Measurements from ENCODE around the gene EGFL8. TPM values are rescaled to one million over a fixed set of nuclear protein-coding genes. Genes with fewer than 3 reads are reported as not detected.

The EGFL8 gene
- total and polyA plus RNA-seq, 9 of the 15 experiments (the other 6 are each of a cell fraction or from before 2014, with no cell fraction given) = 2.2 to 47.4 (median 14.2) TPM

GRCh38 chr6:32216285-32216684, 51.9 kb downstream of the EGFL8 start (continued):
- TF ChIP-seq NBN (IDR thresholded peaks at IDR 0.05; ENCODE audit: low read depth) (no peak), ARNT (IDR thresholded peaks at IDR 0.05) (no peak), ZBTB1 (CRISPR knock-in tag; IDR thresholded peaks at IDR 0.05; ENCODE audit: borderline replicate concordance, low read depth) (no peak), ZNF24 (IDR thresholded peaks at IDR 0.05) (no peak), GATA2 (CRISPR knock-in tag; IDR thresholded peaks at IDR 0.05) (peak; percentile 24; the same call in 1 of the 2 replicates), FOXA3 (CRISPR knock-in tag; conservative IDR thresholded peaks at IDR 0.05 in 1 of 2, IDR thresholded peaks at IDR 0.05 in 1 of 2) (no peak), ZFP30 (CRISPR knock-in tag; IDR thresholded peaks at IDR 0.05; ENCODE audit: borderline replicate concordance) (no peak), ZNF76 (CRISPR knock-in tag; IDR thresholded peaks at IDR 0.05; ENCODE audit: borderline replicate concordance) (no peak), HSF4 (CRISPR knock-in tag; IDR thresholded peaks at IDR 0.05; ENCODE audit: borderline replicate concordance) (0 out of 2 replicates have a peak, but pooled peaks have one; percentile 23), ZNF408 (CRISPR knock-in tag; IDR thresholded peaks at IDR 0.05; ENCODE audit: low read depth) (no peak), PCBP1 (IDR thresholded peaks at IDR 0.05; ENCODE audit: low read depth, low read length, poor library complexity, severe bottlenecking) (no peak), NR0B1 (IDR thresholded peaks at IDR 0.05; ENCODE audit: partially characterized antibody) (no peak), ZNF511 (CRISPR knock-in tag; IDR thresholded peaks at IDR 0.05) (no peak), DMBX1 (CRISPR knock-in tag; IDR thresholded peaks at IDR 0.05; ENCODE audit: borderline replicate concordance) (0 out of 2 replicates have a peak, but pooled peaks have one; percentile 42), MXI1 (IDR thresholded peaks at IDR 0.05; ENCODE audit: low read depth, low read length) (no peak)
- TF ChIP-seq, protein P1, sequence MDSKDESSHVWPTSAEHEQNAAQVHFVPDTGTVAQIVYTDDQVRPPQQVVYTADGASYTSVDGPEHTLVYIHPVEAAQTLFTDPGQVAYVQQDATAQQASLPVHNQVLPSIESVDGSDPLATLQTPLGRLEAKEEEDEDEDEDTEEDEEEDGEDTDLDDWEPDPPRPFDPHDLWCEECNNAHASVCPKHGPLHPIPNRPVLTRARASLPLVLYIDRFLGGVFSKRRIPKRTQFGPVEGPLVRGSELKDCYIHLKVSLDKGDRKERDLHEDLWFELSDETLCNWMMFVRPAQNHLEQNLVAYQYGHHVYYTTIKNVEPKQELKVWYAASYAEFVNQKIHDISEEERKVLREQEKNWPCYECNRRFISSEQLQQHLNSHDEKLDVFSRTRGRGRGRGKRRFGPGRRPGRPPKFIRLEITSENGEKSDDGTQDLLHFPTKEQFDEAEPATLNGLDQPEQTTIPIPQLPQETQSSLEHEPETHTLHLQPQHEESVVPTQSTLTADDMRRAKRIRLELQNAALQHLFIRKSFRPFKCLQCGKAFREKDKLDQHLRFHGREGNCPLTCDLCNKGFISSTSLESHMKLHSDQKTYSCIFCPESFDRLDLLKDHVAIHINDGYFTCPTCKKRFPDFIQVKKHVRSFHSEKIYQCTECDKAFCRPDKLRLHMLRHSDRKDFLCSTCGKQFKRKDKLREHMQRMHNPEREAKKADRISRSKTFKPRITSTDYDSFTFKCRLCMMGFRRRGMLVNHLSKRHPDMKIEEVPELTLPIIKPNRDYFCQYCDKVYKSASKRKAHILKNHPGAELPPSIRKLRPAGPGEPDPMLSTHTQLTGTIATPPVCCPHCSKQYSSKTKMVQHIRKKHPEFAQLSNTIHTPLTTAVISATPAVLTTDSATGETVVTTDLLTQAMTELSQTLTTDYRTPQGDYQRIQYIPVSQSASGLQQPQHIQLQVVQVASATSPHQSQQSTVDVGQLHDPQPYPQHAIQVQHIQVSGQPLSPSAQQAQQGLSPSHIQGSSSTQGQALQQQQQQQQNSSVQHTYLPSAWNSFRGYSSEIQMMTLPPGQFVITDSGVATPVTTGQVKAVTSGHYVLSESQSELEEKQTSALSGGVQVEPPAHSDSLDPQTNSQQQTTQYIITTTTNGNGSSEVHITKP (IDR thresholded peaks at IDR 0.05; ENCODE audit: partially characterized antibody) = no peak
- TF ChIP-seq, protein P2, sequence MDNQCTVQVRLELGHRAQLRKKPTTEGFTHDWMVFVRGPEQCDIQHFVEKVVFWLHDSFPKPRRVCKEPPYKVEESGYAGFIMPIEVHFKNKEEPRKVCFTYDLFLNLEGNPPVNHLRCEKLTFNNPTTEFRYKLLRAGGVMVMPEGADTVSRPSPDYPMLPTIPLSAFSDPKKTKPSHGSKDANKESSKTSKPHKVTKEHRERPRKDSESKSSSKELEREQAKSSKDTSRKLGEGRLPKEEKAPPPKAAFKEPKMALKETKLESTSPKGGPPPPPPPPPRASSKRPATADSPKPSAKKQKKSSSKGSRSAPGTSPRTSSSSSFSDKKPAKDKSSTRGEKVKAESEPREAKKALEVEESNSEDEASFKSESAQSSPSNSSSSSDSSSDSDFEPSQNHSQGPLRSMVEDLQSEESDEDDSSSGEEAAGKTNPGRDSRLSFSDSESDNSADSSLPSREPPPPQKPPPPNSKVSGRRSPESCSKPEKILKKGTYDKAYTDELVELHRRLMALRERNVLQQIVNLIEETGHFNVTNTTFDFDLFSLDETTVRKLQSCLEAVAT (IDR thresholded peaks at IDR 0.05) = no peak

Measured in K562 (cell line).